ENCODE measurements around the gene UBE2S. TPM values are rescaled to one million over a fixed set of nuclear protein-coding genes. Genes with fewer than 3 reads are reported as not detected.
A peak's percentile ranks its signal among the peaks of the same experiment; 100 is the strongest.
"Not testable (repeated sequence)": the region's sequence is repeated elsewhere in the genome, so short reads cannot be mapped to it uniquely, and the experiment has no call there.

The UBE2S gene
- total and polyA plus RNA-seq, 2 donors = 17.5 to 29.9 TPM

- Histone ChIP-seq H3K4me3 (ENCODE audit: low read depth, low read length) (peak overlapping the region; percentile 90), H3K36me3 (ENCODE audit: insufficient read depth) (no peaks in the 10 kb centered on the region), H3K4me1 (ENCODE audit: insufficient read depth) (no peaks in the 10 kb centered on the region), H3K27ac (ENCODE audit: low read depth) (peak overlapping the region; percentile 99)
- WGBS = 9% methylated on average over 35 of the region's 35 CpGs
- no peak for DNase-seq (ENCODE audit: extremely low spot score)
Measured at GRCh38 chr19:55406826-55407549, 600 bp downstream of the UBE2S start.

DNA sequence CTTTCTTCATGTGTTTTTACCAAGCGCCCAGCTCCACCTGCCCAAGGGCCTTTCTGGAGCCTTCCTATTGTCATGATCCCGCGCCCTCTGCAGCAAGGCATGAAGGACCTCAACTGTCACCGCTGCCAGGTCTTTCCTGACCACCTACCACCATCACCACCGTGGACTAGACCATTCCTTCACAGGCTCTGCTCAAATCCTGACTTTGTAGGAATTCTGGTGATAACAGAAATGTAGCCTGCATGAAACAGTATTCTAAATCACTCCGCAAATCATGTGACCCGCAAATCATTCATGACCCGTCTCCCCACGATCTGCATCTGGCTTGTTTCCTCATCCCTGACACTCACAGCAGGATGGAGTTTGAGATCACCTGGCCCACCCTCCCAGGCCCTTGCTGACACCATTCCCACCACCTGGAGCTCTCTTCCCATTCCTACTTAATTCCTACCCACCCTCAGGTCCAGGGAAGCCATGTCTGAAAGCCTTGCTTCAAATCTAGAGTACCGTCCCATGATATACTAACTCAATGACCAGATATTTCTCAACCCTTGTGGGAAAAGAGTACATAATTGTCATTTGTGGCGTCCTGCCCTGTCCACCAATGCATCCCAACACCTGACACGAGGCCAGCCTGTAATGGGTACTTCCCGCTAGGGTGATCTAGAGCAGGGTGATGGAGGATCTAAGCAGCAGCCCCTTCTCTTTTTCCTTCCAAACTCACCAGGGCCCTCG is 1.3 kb downstream of the UBE2S start:
- H3K36me3 ChIP-seq (ENCODE audit: insufficient read depth) = no peaks in the 10 kb centered on the region

DNA sequence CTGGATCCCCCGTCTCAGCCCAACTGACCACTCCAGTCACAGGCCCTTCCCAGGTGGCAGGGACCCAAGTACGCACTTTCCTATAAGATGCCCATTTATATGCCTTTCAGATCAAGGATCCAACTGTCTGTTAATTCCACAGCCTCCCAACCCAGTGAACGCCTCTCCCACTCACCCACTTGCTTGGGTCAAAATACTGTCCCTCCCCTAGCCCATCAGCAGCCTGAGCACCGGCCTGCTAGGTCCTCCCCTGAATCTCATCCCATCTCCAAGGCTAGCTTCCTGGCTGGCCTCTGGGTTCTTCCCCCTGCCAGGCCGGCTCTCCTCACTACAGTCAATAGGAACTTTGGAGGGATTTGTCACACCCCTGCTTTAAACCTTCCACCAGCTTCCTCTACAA is 1.9 kb downstream of the UBE2S start:
- no peaks in the 10 kb centered on the region for H3K4me1 ChIP-seq (ENCODE audit: insufficient read depth)
- H3K27ac ChIP-seq (ENCODE audit: low read depth) = no peak overlapping the region
- H3K36me3 ChIP-seq (ENCODE audit: insufficient read depth) = no peaks in the 10 kb centered on the region
- 80% methylated on average over 5 of the region's 5 CpGs for WGBS
- H3K4me3 ChIP-seq (ENCODE audit: low read depth, low read length) = no peak overlapping the region
- no peak for DNase-seq (ENCODE audit: extremely low spot score)

More for the DNA sequence above, 1.3 kb downstream of the UBE2S start:
- DNase-seq (ENCODE audit: extremely low spot score) = no peak
- Histone ChIP-seq H3K4me3 (ENCODE audit: low read depth, low read length) (peak overlapping the region; percentile 90), H3K27ac (ENCODE audit: low read depth) (no peak overlapping the region), H3K4me1 (ENCODE audit: insufficient read depth) (no peaks in the 10 kb centered on the region)
- 77% methylated on average over 14 of the region's 14 CpGs for WGBS

DNA sequence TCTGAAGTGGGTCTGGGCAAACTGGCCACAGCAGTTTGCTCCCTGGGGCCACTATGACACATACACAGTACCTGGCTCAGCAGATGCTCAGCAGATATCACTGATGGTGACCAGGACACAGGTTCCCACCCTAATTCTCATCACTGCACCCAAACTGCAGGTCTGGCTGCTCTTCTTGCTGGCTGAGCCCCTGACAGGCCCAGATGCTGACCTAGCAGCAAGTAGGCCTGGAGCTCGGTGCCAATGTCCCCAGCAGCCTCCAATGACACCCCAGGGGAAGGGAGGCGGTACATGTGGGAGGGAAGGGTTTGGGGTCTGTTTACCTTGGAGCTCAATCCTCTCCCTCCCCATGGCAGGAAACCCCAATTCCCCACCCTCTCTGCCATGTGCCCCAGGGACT is 5.1 kb downstream of the UBE2S start:
- Histone ChIP-seq H3K4me1 (ENCODE audit: insufficient read depth) (no peaks in the 10 kb centered on the region), H3K4me3 (ENCODE audit: low read depth, low read length) (no peak overlapping the region), H3K27ac (ENCODE audit: low read depth) (no peak overlapping the region), H3K36me3 (ENCODE audit: insufficient read depth) (no peaks in the 10 kb centered on the region)
- 84% methylated on average over 2 of the region's 2 CpGs for WGBS
- no peak for DNase-seq (ENCODE audit: extremely low spot score)

DNA sequence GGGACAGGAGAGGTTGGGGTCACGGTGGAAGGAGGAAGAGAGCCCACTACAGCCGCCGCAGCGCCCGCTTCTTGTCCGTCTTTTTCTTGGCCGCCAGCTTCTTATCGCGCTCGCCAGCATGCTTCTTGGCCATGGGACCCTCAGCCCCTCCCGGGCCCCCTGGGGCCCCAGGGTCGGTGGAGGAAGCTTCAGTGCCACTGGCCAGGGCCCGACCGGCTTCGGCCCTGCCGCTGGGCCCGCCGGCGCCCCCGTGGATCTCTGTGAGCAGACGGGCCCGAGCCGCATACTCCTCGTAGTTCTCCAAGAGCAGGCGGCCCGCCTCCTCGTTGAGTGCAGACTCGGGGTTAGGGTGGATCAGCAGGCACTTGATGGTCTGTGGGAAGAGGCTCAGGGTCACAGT is 6.2 kb downstream of the UBE2S start:
- H3K4me1 ChIP-seq (ENCODE audit: insufficient read depth); DNase-seq (ENCODE audit: extremely low spot score); H3K4me3 ChIP-seq (ENCODE audit: low read depth, low read length); H3K36me3 ChIP-seq (ENCODE audit: insufficient read depth); H3K27ac ChIP-seq (ENCODE audit: low read depth): not testable (repeated sequence)
- WGBS = 89% methylated on average over 22 of the region's 28 CpGs

- 81% methylated on average over 14 of the region's 14 CpGs for WGBS
- no peaks in the 10 kb centered on the region for H3K36me3 ChIP-seq (ENCODE audit: insufficient read depth)
- H3K4me3 ChIP-seq (ENCODE audit: low read depth, low read length) = no peak overlapping the region
- no peaks in the 10 kb centered on the region for H3K4me1 ChIP-seq (ENCODE audit: insufficient read depth)
- peak overlapping the region; percentile 7 for H3K27ac ChIP-seq (ENCODE audit: low read depth)
- DNase-seq (ENCODE audit: extremely low spot score) = no peak
Measured at GRCh38 chr19:55400281-55401087, 7.1 kb downstream of the UBE2S start.

DNA sequence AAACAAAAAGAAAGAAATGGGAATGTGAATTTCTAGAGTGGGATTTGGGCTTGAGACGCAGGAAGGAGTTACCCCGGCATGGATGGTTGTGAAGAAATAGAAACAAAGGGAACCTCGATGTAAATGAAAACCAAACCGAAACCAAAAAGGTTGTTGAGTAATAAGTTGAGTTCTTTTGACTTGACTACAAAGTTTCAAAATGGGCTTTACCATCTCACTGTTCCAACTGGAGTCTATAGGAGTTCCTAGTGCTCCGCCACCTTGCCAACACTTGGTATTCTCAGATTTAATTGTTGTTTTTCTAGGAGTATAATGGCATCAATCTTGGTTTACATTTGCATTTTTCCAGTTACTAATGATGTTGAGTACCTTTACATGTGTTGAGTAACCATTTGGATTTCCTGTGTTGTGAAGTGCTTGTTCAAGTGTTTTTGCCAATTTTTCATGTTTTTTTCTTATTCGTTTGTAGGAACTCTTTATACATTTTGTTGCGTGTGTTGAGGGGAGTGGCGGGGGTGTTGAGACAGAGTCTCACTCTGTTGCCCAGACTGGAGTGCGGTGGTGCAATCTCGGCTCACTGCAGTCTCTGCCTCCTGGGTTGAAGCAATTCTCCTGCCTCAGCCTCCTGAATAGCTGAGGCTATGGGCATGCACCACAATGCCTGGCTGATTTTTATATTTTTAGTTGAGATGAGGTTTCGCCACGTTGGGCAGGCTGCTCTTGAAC is 9.2 kb downstream of the UBE2S start:
- 88% methylated on average over 12 of the region's 12 CpGs for WGBS
- Histone ChIP-seq H3K27ac (ENCODE audit: low read depth) (no peak overlapping the region), H3K36me3 (ENCODE audit: insufficient read depth) (no peaks in the 10 kb centered on the region), H3K4me1 (ENCODE audit: insufficient read depth) (no peaks in the 10 kb centered on the region), H3K4me3 (ENCODE audit: low read depth, low read length) (no peak overlapping the region)
- DNase-seq (ENCODE audit: extremely low spot score) = no peak

- H3K36me3 ChIP-seq (ENCODE audit: insufficient read depth) = no peaks in the 10 kb centered on the region
- 64% methylated on average over 18 of the region's 18 CpGs for WGBS
- peaks cover 3% of the 10 kb centered on the region for H3K4me1 ChIP-seq (ENCODE audit: insufficient read depth)
- H3K27ac ChIP-seq (ENCODE audit: low read depth) = peak overlapping the region; percentile 35
- DNase-seq (ENCODE audit: extremely low spot score) = no peak
- H3K4me3 ChIP-seq (ENCODE audit: low read depth, low read length) = no peak overlapping the region
Measured at GRCh38 chr19:55392820-55393761, 14.5 kb downstream of the UBE2S start.

DNA sequence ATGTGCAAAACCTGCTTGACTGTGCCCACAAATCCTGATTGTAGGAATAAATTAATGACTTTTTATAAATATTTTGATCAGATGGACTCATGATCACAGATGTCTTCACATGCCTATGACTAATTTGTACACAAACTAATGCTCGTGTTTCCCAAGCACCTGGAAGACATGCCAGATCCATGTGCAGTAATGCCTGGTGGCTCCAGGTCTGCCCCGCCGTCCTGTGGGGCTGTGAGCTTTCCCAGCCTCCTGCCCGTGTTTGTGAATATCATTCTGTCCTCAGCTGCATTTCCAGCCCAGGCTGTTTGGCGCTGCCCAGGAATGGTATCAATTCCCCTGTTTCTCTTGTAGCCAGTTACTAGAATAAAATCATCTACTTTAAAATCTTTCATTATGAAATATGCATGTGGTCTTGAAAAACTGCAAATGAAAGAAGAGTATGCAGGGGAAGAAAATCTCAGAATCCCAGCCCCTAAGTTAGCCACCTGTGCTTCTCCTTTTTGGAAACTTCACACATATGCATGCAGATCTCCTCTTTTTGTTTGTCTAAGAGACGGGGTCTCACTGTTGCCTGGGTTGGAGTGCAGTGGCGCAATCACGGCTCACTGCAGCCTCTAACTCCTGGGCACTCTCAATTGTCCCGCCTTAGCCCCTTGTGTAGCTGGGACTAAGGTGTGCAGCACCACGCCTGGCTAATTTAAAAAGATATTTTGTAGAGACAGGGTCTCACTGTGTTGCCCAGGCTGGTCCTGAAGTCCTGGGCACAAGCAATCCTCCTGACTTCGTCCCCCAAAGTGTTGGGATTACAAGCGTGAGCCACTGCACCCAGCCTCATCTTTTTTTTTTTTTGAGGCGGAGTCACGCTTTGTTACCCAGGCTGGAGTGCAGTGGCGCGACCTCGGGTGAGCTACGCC is 15.6 kb downstream of the UBE2S start:
- no peaks in the 10 kb centered on the region for H3K36me3 ChIP-seq (ENCODE audit: insufficient read depth)
- H3K4me1 ChIP-seq (ENCODE audit: insufficient read depth) = peaks cover 3% of the 10 kb centered on the region
- no peak overlapping the region for H3K27ac ChIP-seq (ENCODE audit: low read depth)
- H3K4me3 ChIP-seq (ENCODE audit: low read depth, low read length) = no peak overlapping the region
- DNase-seq (ENCODE audit: extremely low spot score) = no peak
- WGBS = 75% methylated on average over 18 of the region's 18 CpGs

GRCh38 chr19:55391191-55391670 is 16.4 kb downstream of the UBE2S start:
- DNase-seq (ENCODE audit: extremely low spot score) = no peak
- Histone ChIP-seq H3K27ac (ENCODE audit: low read depth) (no peak overlapping the region), H3K4me1 (ENCODE audit: insufficient read depth) (peaks cover 3% of the 10 kb centered on the region), H3K36me3 (ENCODE audit: insufficient read depth) (no peaks in the 10 kb centered on the region), H3K4me3 (ENCODE audit: low read depth, low read length) (no peak overlapping the region)
- 74% methylated on average over 12 of the region's 12 CpGs for WGBS

- no peak overlapping the region for H3K4me3 ChIP-seq (ENCODE audit: low read depth, low read length)
- peaks cover 3% of the 10 kb centered on the region for H3K4me1 ChIP-seq (ENCODE audit: insufficient read depth)
- no peak for DNase-seq (ENCODE audit: extremely low spot score)
- no peaks in the 10 kb centered on the region for H3K36me3 ChIP-seq (ENCODE audit: insufficient read depth)
- 67% methylated on average over 7 of the region's 7 CpGs for WGBS
- H3K27ac ChIP-seq (ENCODE audit: low read depth) = no peak overlapping the region
Measured at GRCh38 chr19:55390461-55390880, 17.1 kb downstream of the UBE2S start.

All from urinary bladder (tissue), 4 donors.